WTC11 (cell line): ENCODE measurements around the gene AVEN. TPM values are rescaled to one million over a fixed set of nuclear protein-coding genes. Genes with fewer than 3 reads are reported as not detected.

Experiments
- ATAC-seq: fragments of 200-7000 bp; cut with Tn5 transposase; 2 replicates; pipeline ENCODE4 v1.10.0; 2021; ENCODE audit warnings: mild to moderate bottlenecking, moderate library complexity
- CTCF ChIA-PET: fragments of 300-600 bp; sonication (Branson Sonifier 250); formaldehyde crosslinking; loops from one replicate; lab custom pipeline; 2021; ENCODE audit warnings: antibody characterized with exemption; lab: Charles Lee
- POLR2A ChIA-PET: fragments of 350-600 bp; sonication (Branson Sonifier 250); formaldehyde crosslinking; loops from one replicate; lab custom pipeline; 2021; ENCODE audit warnings: antibody characterized with exemption; lab: Charles Lee
- DNase-seq: peaks from one replicate; pipeline ENCODE4 v3.0.0; 2021; ENCODE audit warnings: low spot score
- H3K27ac Mint-ChIP-seq: 2 replicates; pipeline ENCODE4 v1.8.0; 2021; ENCODE audit warnings: mixed read lengths
- H3K27me3 Mint-ChIP-seq: 2 replicates; pipeline ENCODE4 v1.8.0; 2021; ENCODE audit warnings: low read depth, mild to moderate bottlenecking, moderate library complexity, mixed read lengths
- H3K36me3 Mint-ChIP-seq: 2 replicates; pipeline ENCODE4 v1.8.0; 2021; ENCODE audit warnings: mixed read lengths
- H3K4me1 Mint-ChIP-seq: 2 replicates; pipeline ENCODE4 v1.8.0; 2022; ENCODE audit warnings: mixed read lengths
- H3K4me3 Mint-ChIP-seq: 2 replicates; pipeline ENCODE4 v1.8.0; 2021; ENCODE audit warnings: mild to moderate bottlenecking, moderate library complexity, mixed read lengths
- H3K9me3 Mint-ChIP-seq: 2 replicates; pipeline ENCODE4 v1.8.0; 2021; ENCODE audit warnings: mixed read lengths
- ATF2 ChIP-seq: sonication (generic); formaldehyde crosslinking; IDR thresholded peaks from 2 replicates; pipeline ENCODE4 v1.8.1; 2022; ENCODE audit warnings: low read depth, missing genetic modification reagents, borderline replicate concordance
- CREM ChIP-seq: sonication (generic); formaldehyde crosslinking; IDR thresholded peaks from 2 replicates; pipeline ENCODE4 v1.8.1; 2022; ENCODE audit warnings: mild to moderate bottlenecking, missing genetic modification reagents, moderate library complexity
- FOXP1 ChIP-seq: sonication (generic); formaldehyde crosslinking; IDR thresholded peaks from 2 replicates; pipeline ENCODE4 v1.8.0; 2022; ENCODE audit warnings: missing genetic modification reagents, mild to moderate bottlenecking, moderate library complexity, borderline replicate concordance
- FOXP4 ChIP-seq: sonication (generic); formaldehyde crosslinking; IDR thresholded peaks from 2 replicates; pipeline ENCODE4 v1.8.0; 2022; ENCODE audit warnings: mild to moderate bottlenecking, missing genetic modification reagents
- MYBL2 ChIP-seq: sonication (generic); formaldehyde crosslinking; IDR thresholded peaks from 2 replicates; pipeline ENCODE4 v1.8.1; 2023; ENCODE audit warnings: mild to moderate bottlenecking, moderate library complexity, missing genetic modification reagents
- NFATC4 ChIP-seq: fragments of 250-450 bp; sonication (Bioruptor Pico); IDR thresholded peaks from 2 replicates; pipeline ENCODE4 v1.9.0; 2021; ENCODE audit warnings: mild to moderate bottlenecking
- RORB ChIP-seq: fragments of 250-450 bp; sonication (Bioruptor Pico); IDR thresholded peaks from 2 replicates; pipeline ENCODE4 v1.9.0; 2021; ENCODE audit warnings: mild to moderate bottlenecking
- TCF7 ChIP-seq: sonication (generic); formaldehyde crosslinking; IDR thresholded peaks from 2 replicates; pipeline ENCODE4 v1.8.0; 2022; ENCODE audit warnings: mild to moderate bottlenecking, low read depth, missing genetic modification reagents, moderate library complexity
- ZNF396 ChIP-seq: fragments of 250-450 bp; sonication (Bioruptor Pico); IDR thresholded peaks from 2 replicates; pipeline ENCODE4 v1.8.0; 2021; ENCODE audit warnings: mild to moderate bottlenecking, moderate library complexity, borderline replicate concordance
- ZNF425 ChIP-seq: fragments of 250-450 bp; sonication (Bioruptor Pico); conservative IDR thresholded peaks from 2 replicates; pipeline ENCODE4 v1.9.0; 2021; ENCODE audit warnings: mild to moderate bottlenecking
- ZNF532 ChIP-seq: fragments of 250-450 bp; sonication (Bioruptor Pico); IDR thresholded peaks from 2 replicates; pipeline ENCODE4 v1.9.0; 2021; ENCODE audit warnings: mild to moderate bottlenecking, borderline replicate concordance
- total RNA-seq: library from RNA; stranded (reverse); gene quantifications from 3 replicates; pipeline ENCODE4 v1.2.3, GENCODE V29; 2021
- TF ChIP-seq, protein P1 (sequence below): sonication (generic); formaldehyde crosslinking; IDR thresholded peaks from 2 replicates; pipeline ENCODE4 v1.8.1; 2023; ENCODE audit warnings: mild to moderate bottlenecking, missing genetic modification reagents

The AVEN gene
- total RNA-seq, 1 experiment from 2014 or later: 12.4 TPM

DNA sequence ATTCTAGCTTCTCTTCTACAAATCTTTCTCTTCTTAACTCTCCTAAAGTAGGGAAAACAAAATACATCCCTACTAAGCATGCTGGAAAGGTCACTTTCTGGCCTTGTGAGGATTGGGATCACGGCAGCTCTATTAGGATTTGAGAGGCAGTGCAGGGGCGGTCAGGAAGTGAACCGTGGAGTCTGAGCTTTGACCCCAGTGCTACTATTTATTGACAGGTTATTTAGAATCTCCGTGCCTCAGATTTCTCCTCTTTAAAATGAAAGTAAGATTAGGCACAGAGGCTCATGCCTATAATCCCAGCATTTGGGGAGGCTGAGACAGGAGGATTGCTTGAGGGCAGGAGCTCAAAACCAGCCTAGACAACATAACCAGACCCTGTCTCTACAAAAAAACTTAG, 112.7 kb downstream of the AVEN start:
- Mint-ChIP-seq H3K9me3 (peaks cover 10% of the 10 kb centered on the region), H3K27me3 (no peaks in the 10 kb centered on the region), H3K36me3 (peaks cover 3% of the 10 kb centered on the region), H3K4me1 (no peaks in the 10 kb centered on the region), H3K4me3 (no peak overlapping the region), H3K27ac (no peak overlapping the region; the same call in 1 of the 2 replicates)
- no peak for ATAC-seq
- ChIA-PET POLR2A (no interaction called here), CTCF (interaction anchor here (1.1 to 1.3 kb wide), 2 partner anchors 15 to 38 kb away, joined by 3 read pairs; no protein-coding TSS in a partner anchor)
- no peak for DNase-seq
- TF ChIP-seq ZNF532 (no peak), FOXP1 (no peak), ZNF425 (no peak)

- Mint-ChIP-seq H3K4me1 (no peaks in the 10 kb centered on the region), H3K9me3 (peaks cover 10% of the 10 kb centered on the region), H3K27me3 (no peaks in the 10 kb centered on the region), H3K4me3 (no peak overlapping the region), H3K27ac (no peak overlapping the region), H3K36me3 (peaks cover 3% of the 10 kb centered on the region)
- ATAC-seq (no peak), DNase-seq (no peak)
- ChIA-PET POLR2A (no interaction called here), CTCF (no interaction called here)
- TF ChIP-seq ZNF396 (CRISPR knock-in tag): no peak
- TF ChIP-seq ZNF425: no peak
- TF ChIP-seq MYBL2: no peak
- TF ChIP-seq TCF7: no peak
- no peak for TF ChIP-seq ATF2 (CRISPR knock-in tag)
- no peak for TF ChIP-seq RORB (CRISPR knock-in tag)
- no peak for TF ChIP-seq FOXP4
- no peak for TF ChIP-seq NFATC4 (CRISPR knock-in tag)
- TF ChIP-seq, protein P1, sequence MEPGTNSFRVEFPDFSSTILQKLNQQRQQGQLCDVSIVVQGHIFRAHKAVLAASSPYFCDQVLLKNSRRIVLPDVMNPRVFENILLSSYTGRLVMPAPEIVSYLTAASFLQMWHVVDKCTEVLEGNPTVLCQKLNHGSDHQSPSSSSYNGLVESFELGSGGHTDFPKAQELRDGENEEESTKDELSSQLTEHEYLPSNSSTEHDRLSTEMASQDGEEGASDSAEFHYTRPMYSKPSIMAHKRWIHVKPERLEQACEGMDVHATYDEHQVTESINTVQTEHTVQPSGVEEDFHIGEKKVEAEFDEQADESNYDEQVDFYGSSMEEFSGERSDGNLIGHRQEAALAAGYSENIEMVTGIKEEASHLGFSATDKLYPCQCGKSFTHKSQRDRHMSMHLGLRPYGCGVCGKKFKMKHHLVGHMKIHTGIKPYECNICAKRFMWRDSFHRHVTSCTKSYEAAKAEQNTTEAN (CRISPR knock-in tag): no peak
- no peak for TF ChIP-seq CREM (CRISPR knock-in tag)
These were observed 115.6 kb downstream of the AVEN start for GRCh38 chr15:33923446-33923845.
